IgD-negative memory B cell (primary cell): ENCODE data around the gene MLLT3. TPM values are rescaled to one million over a fixed set of nuclear protein-coding genes. Genes with fewer than 3 reads are reported as not detected.

Experiments used
- H3K27ac Mint-ChIP-seq, 3 donors: one replicate each; pipeline ENCODE4 v1.8.0; 2020 to 2022; ENCODE audit warnings: mild to moderate bottlenecking in 3 of 3, mixed read lengths in 3 of 3, moderate library complexity in 1 of 3
- H3K27me3 Mint-ChIP-seq: one replicate; pipeline ENCODE4 v1.8.0; 2021; ENCODE audit warnings: mixed read lengths
- H3K36me3 Mint-ChIP-seq: one replicate; pipeline ENCODE4 v1.8.0; 2020; ENCODE audit warnings: mild to moderate bottlenecking, mixed read lengths
- H3K4me1 Mint-ChIP-seq, 3 donors: one replicate each; pipeline ENCODE4 v1.8.0; 2020 to 2022; ENCODE audit warnings: mixed read lengths in 3 of 3, mild to moderate bottlenecking in 1 of 3
- H3K4me3 Mint-ChIP-seq, 4 donors: one replicate each; pipeline ENCODE4 v1.8.0; 2020 to 2022; ENCODE audit warnings: mild to moderate bottlenecking in 4 of 4, mixed read lengths in 4 of 4, moderate library complexity in 3 of 4
- H3K9me3 Mint-ChIP-seq, 3 donors: one replicate each; pipeline ENCODE4 v1.8.0; 2020 to 2021; ENCODE audit warnings: mixed read lengths in 3 of 3, mild to moderate bottlenecking in 1 of 3
- polyA plus RNA-seq: library from polyadenylated mRNA; unstranded; fragments of 300-500 nt; fragmentation: Illumina TruSeq; gene quantifications from one replicate; pipeline ENCODE4 v1.2.3, GENCODE V29; 2021

The MLLT3 gene
- polyA plus RNA-seq, 1 donor from 2014 or later: 3.2 TPM

GRCh38 chr9:20333991-20334390 lies 288.3 kb downstream of the MLLT3 start:
- H3K27ac Mint-ChIP-seq: no peak overlapping the region
- peaks cover 1% of the 10 kb centered on the region for H3K36me3 Mint-ChIP-seq
- no peaks in the 10 kb centered on the region for H3K4me1 Mint-ChIP-seq
- H3K4me3 Mint-ChIP-seq: no peak overlapping the region
- peaks cover 7% of the 10 kb centered on the region for H3K27me3 Mint-ChIP-seq
- H3K9me3 Mint-ChIP-seq: no peaks in the 10 kb centered on the region

GRCh38 chr9:20331095-20331685 lies 291.1 kb downstream of the MLLT3 start:
- H3K4me3 Mint-ChIP-seq: no peak overlapping the region
- H3K36me3 Mint-ChIP-seq: peaks cover 1% of the 10 kb centered on the region
- H3K27me3 Mint-ChIP-seq: peaks cover 3% of the 10 kb centered on the region
- no peaks in the 10 kb centered on the region for H3K9me3 Mint-ChIP-seq
- no peak overlapping the region for H3K27ac Mint-ChIP-seq
- no peaks in the 10 kb centered on the region for H3K4me1 Mint-ChIP-seq

GRCh38 chr9:20330688-20331087 lies 291.6 kb downstream of the MLLT3 start:
- Mint-ChIP-seq H3K36me3 (peaks cover 1% of the 10 kb centered on the region), H3K4me3 (no peak overlapping the region), H3K27ac (no peak overlapping the region), H3K27me3 (peaks cover 3% of the 10 kb centered on the region), H3K4me1 (no peaks in the 10 kb centered on the region), H3K9me3 (no peaks in the 10 kb centered on the region)

- Mint-ChIP-seq H3K9me3 (no peaks in the 10 kb centered on the region), H3K4me1 (no peaks in the 10 kb centered on the region), H3K27me3 (peaks cover 4% of the 10 kb centered on the region), H3K4me3 (no peak overlapping the region), H3K27ac (no peak overlapping the region), H3K36me3 (no peaks in the 10 kb centered on the region)
Measured at GRCh38 chr9:20326516-20326915, 295.8 kb downstream of the MLLT3 start.

GRCh38 chr9:20325008-20325407 lies 297.3 kb downstream of the MLLT3 start:
- no peaks in the 10 kb centered on the region for H3K4me1 Mint-ChIP-seq
- H3K9me3 Mint-ChIP-seq: no peaks in the 10 kb centered on the region
- H3K27me3 Mint-ChIP-seq: peaks cover 4% of the 10 kb centered on the region
- H3K27ac Mint-ChIP-seq: no peak overlapping the region
- no peaks in the 10 kb centered on the region for H3K36me3 Mint-ChIP-seq
- H3K4me3 Mint-ChIP-seq: no peak overlapping the region

- Mint-ChIP-seq H3K27me3 (peaks cover 1% of the 10 kb centered on the region), H3K9me3 (no peaks in the 10 kb centered on the region), H3K4me1 (no peaks in the 10 kb centered on the region), H3K36me3 (no peaks in the 10 kb centered on the region), H3K27ac (no peak overlapping the region), H3K4me3 (no peak overlapping the region)
Measured at GRCh38 chr9:20322212-20322611, 300.1 kb downstream of the MLLT3 start.

GRCh38 chr9:20321423-20322082 lies 300.7 kb downstream of the MLLT3 start:
- Mint-ChIP-seq H3K27me3 (peaks cover 1% of the 10 kb centered on the region), H3K27ac (no peak overlapping the region), H3K4me3 (peak overlapping the region in 1 of 4 donors; percentile 2), H3K4me1 (no peaks in the 10 kb centered on the region), H3K36me3 (no peaks in the 10 kb centered on the region), H3K9me3 (no peaks in the 10 kb centered on the region)

- Mint-ChIP-seq H3K27ac (no peak overlapping the region), H3K9me3 (no peaks in the 10 kb centered on the region), H3K36me3 (no peaks in the 10 kb centered on the region), H3K27me3 (peaks cover 1% of the 10 kb centered on the region), H3K4me1 (no peaks in the 10 kb centered on the region), H3K4me3 (no peak overlapping the region)
Measured at GRCh38 chr9:20320921-20321320, 301.4 kb downstream of the MLLT3 start.

- H3K4me1 Mint-ChIP-seq: no peaks in the 10 kb centered on the region
- H3K9me3 Mint-ChIP-seq: no peaks in the 10 kb centered on the region
- no peaks in the 10 kb centered on the region for H3K36me3 Mint-ChIP-seq
- no peak overlapping the region for H3K27ac Mint-ChIP-seq
- H3K4me3 Mint-ChIP-seq: no peak overlapping the region
- no peaks in the 10 kb centered on the region for H3K27me3 Mint-ChIP-seq
Measured at GRCh38 chr9:20319641-20320337, 302.5 kb downstream of the MLLT3 start.

GRCh38 chr9:20319241-20319640 lies 303.1 kb downstream of the MLLT3 start:
- Mint-ChIP-seq H3K4me1 (no peaks in the 10 kb centered on the region), H3K27ac (no peak overlapping the region), H3K27me3 (no peaks in the 10 kb centered on the region), H3K4me3 (peak overlapping the region in 1 of 4 donors; percentile 20), H3K36me3 (no peaks in the 10 kb centered on the region), H3K9me3 (no peaks in the 10 kb centered on the region)

GRCh38 chr9:20317701-20318100 lies 304.6 kb downstream of the MLLT3 start:
- no peaks in the 10 kb centered on the region for H3K4me1 Mint-ChIP-seq
- no peaks in the 10 kb centered on the region for H3K9me3 Mint-ChIP-seq
- no peak overlapping the region for H3K27ac Mint-ChIP-seq

GRCh38 chr9:20316372-20316771 lies 305.9 kb downstream of the MLLT3 start:
- no peaks in the 10 kb centered on the region for H3K36me3 Mint-ChIP-seq
- no peak overlapping the region for H3K27ac Mint-ChIP-seq
- peaks cover 0 to 2% (median 0%) of the 10 kb centered on the region in 3 donors for H3K9me3 Mint-ChIP-seq
- H3K27me3 Mint-ChIP-seq: no peaks in the 10 kb centered on the region
- no peak overlapping the region for H3K4me3 Mint-ChIP-seq
- no peaks in the 10 kb centered on the region for H3K4me1 Mint-ChIP-seq

More at GRCh38 chr9:20317701-20318100, 304.6 kb downstream of the MLLT3 start:
- Mint-ChIP-seq H3K36me3 (no peaks in the 10 kb centered on the region), H3K27me3 (no peaks in the 10 kb centered on the region), H3K4me3 (no peak overlapping the region)

GRCh38 chr9:20315677-20316076 lies 306.6 kb downstream of the MLLT3 start:
- Mint-ChIP-seq H3K27ac (no peak overlapping the region), H3K4me1 (no peaks in the 10 kb centered on the region), H3K9me3 (peaks cover 0 to 2% (median 0%) of the 10 kb centered on the region in 3 donors), H3K36me3 (no peaks in the 10 kb centered on the region), H3K4me3 (no peak overlapping the region), H3K27me3 (no peaks in the 10 kb centered on the region)

GRCh38 chr9:20314981-20315380 lies 307.3 kb downstream of the MLLT3 start:
- Mint-ChIP-seq H3K27me3 (no peaks in the 10 kb centered on the region), H3K4me3 (no peak overlapping the region), H3K36me3 (no peaks in the 10 kb centered on the region)

GRCh38 chr9:20313415-20313814 lies 308.9 kb downstream of the MLLT3 start:
- Mint-ChIP-seq H3K27ac (no peak overlapping the region), H3K4me3 (no peak overlapping the region), H3K4me1 (no peaks in the 10 kb centered on the region), H3K36me3 (no peaks in the 10 kb centered on the region), H3K27me3 (no peaks in the 10 kb centered on the region), H3K9me3 (peaks cover 0 to 2% (median 0%) of the 10 kb centered on the region in 3 donors)

More at GRCh38 chr9:20314981-20315380, 307.3 kb downstream of the MLLT3 start:
- Mint-ChIP-seq H3K9me3 (peaks cover 0 to 2% (median 0%) of the 10 kb centered on the region in 3 donors), H3K27ac (no peak overlapping the region), H3K4me1 (no peaks in the 10 kb centered on the region)
